Parathyroid adenoma (tissue), 2 donors: Measurements from ENCODE around the gene LRRN4.

Source experiments
- H2AFZ ChIP-seq: fragments of 300-600 bp; sonication (generic); one replicate; pipeline ENCODE4 v1.7.0; 2017; ENCODE audit warnings: antibody characterized with exemption, mild to moderate bottlenecking
- H3K27ac ChIP-seq: fragments of 300-600 bp; sonication (generic); one replicate; pipeline ENCODE4 v1.7.0; 2017
- H3K27me3 ChIP-seq: fragments of 300-600 bp; sonication (generic); one replicate; pipeline ENCODE4 v1.7.0; 2017; ENCODE audit warnings: low read length; ENCODE audit not compliant: control insufficient read depth, insufficient read depth
- H3K36me3 ChIP-seq: fragments of 300-600 bp; sonication (generic); one replicate; pipeline ENCODE4 v1.7.0; 2017; ENCODE audit warnings: low read length; ENCODE audit not compliant: control insufficient read depth, insufficient read depth
- H3K4me1 ChIP-seq: fragments of 300-600 bp; sonication (generic); one replicate; pipeline ENCODE4 v1.7.0; 2017; ENCODE audit warnings: control low read depth
- H3K4me2 ChIP-seq: fragments of 300-600 bp; sonication (generic); one replicate; pipeline ENCODE4 v1.7.0; 2017; ENCODE audit warnings: low read length
- H3K4me3 ChIP-seq: fragments of 300-600 bp; sonication (generic); one replicate; pipeline ENCODE4 v1.7.0; 2017; ENCODE audit warnings: low read depth, low read length
- H3K79me2 ChIP-seq: fragments of 300-600 bp; sonication (generic); one replicate; pipeline ENCODE4 v1.7.0; 2017; ENCODE audit warnings: control low read depth
- H3K9ac ChIP-seq: fragments of 300-600 bp; sonication (generic); one replicate; pipeline ENCODE4 v1.7.0; 2017; ENCODE audit warnings: mild to moderate bottlenecking
- H3K9me3 ChIP-seq: fragments of 300-600 bp; sonication (generic); one replicate; pipeline ENCODE4 v1.7.0; 2017; ENCODE audit warnings: low read length; ENCODE audit not compliant: control insufficient read depth
- CTCF ChIP-seq: fragments of 300-600 bp; sonication (generic); IDR thresholded peaks from one replicate; pipeline ENCODE4 v1.7.0; 2017; ENCODE audit warnings: antibody characterized with exemption, mild to moderate bottlenecking
- donor health status: primary hyperparathyroidism.

LRRN4 gene

GRCh38 chr20:6008254-6008653 lies 45.6 kb downstream of the LRRN4 start:
- no peaks in the 10 kb centered on the region for H3K9me3 ChIP-seq
- no peak overlapping the region for H2AFZ ChIP-seq
- no peak for TF ChIP-seq CTCF
- no peaks in the 10 kb centered on the region for H3K36me3 ChIP-seq
- H3K4me1 ChIP-seq: no peaks in the 10 kb centered on the region
- H3K27me3 ChIP-seq: no peaks in the 10 kb centered on the region
- no peak overlapping the region for H3K4me3 ChIP-seq
- no peak overlapping the region for H3K4me2 ChIP-seq
- H3K27ac ChIP-seq: no peak overlapping the region
- peaks cover 3% of the 10 kb centered on the region for H3K79me2 ChIP-seq
- no peak overlapping the region for H3K9ac ChIP-seq

- Histone ChIP-seq H3K9ac (no peak overlapping the region), H3K4me2 (peak overlapping the region; percentile 87), H3K9me3 (no peaks in the 10 kb centered on the region), H3K4me1 (no peaks in the 10 kb centered on the region), H3K4me3 (peak overlapping the region; percentile 70), H3K36me3 (no peaks in the 10 kb centered on the region), H3K79me2 (peaks cover 3% of the 10 kb centered on the region), H2AFZ (no peak overlapping the region), H3K27ac (no peak overlapping the region), H3K27me3 (no peaks in the 10 kb centered on the region)
- TF ChIP-seq CTCF: no peak
Observed at GRCh38 chr20:6007529-6008103, 46.2 kb downstream of the LRRN4 start.

- Histone ChIP-seq H3K4me2 (peak overlapping the region; percentile 87), H3K27me3 (no peaks in the 10 kb centered on the region), H2AFZ (no peak overlapping the region), H3K27ac (no peak overlapping the region), H3K9ac (no peak overlapping the region), H3K79me2 (peaks cover 3% of the 10 kb centered on the region), H3K4me3 (peak overlapping the region; percentile 70), H3K36me3 (no peaks in the 10 kb centered on the region), H3K9me3 (no peaks in the 10 kb centered on the region), H3K4me1 (no peaks in the 10 kb centered on the region)
- no peak for TF ChIP-seq CTCF
Observed at GRCh38 chr20:6007094-6007528, 46.7 kb downstream of the LRRN4 start.

DNA sequence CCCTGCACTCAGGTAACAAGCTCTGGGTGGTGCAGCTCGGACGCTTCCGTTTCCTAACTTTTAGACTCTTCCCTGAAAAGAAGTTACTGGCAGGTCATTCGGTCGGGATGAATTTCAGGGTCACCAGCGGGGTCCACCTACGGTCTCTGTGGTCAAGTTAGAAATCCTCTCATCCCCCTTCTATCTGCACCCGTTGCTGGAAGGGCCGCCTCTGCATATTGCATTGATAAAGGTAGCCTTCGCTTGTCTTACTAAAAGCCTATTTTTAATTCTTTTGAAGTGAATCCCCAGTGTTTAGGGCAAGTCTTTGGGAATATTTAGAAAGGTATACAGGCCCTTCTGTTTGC lies 47.3 kb downstream of the LRRN4 start:
- H3K9me3 ChIP-seq: no peaks in the 10 kb centered on the region

More for the DNA sequence above, 47.3 kb downstream of the LRRN4 start:
- H3K9ac ChIP-seq: peak overlapping the region; percentile 16
- H3K79me2 ChIP-seq: peaks cover 3% of the 10 kb centered on the region
- no peaks in the 10 kb centered on the region for H3K36me3 ChIP-seq
- peak overlapping the region; percentile 84 for H2AFZ ChIP-seq
- no peaks in the 10 kb centered on the region for H3K27me3 ChIP-seq
- TF ChIP-seq CTCF: no peak
- no peak overlapping the region for H3K27ac ChIP-seq
- H3K4me1 ChIP-seq: no peaks in the 10 kb centered on the region
- peak overlapping the region; percentile 87 for H3K4me2 ChIP-seq
- peak overlapping the region; percentile 70 for H3K4me3 ChIP-seq
